OCI-LY3 (cell line): ENCODE data around the gene LPAR3.

Experiments
- EZH2phosphoT487 ChIP-seq: fragments of 200-600 bp; shearing (Covaris generic); IDR thresholded peaks from 2 replicates; pipeline ENCODE4 v1.6.1; 2018; ENCODE audit warnings: antibody characterized with exemption, mixed run types, low read depth
- TF ChIP-seq, protein P1 (sequence below): fragments of 200-600, 300-600 bp; sonication (generic); IDR thresholded peaks from 2 replicates; pipeline ENCODE4 v1.5.1; 2014; ENCODE audit warnings: antibody characterized with exemption, low read length, low read depth

DNA sequence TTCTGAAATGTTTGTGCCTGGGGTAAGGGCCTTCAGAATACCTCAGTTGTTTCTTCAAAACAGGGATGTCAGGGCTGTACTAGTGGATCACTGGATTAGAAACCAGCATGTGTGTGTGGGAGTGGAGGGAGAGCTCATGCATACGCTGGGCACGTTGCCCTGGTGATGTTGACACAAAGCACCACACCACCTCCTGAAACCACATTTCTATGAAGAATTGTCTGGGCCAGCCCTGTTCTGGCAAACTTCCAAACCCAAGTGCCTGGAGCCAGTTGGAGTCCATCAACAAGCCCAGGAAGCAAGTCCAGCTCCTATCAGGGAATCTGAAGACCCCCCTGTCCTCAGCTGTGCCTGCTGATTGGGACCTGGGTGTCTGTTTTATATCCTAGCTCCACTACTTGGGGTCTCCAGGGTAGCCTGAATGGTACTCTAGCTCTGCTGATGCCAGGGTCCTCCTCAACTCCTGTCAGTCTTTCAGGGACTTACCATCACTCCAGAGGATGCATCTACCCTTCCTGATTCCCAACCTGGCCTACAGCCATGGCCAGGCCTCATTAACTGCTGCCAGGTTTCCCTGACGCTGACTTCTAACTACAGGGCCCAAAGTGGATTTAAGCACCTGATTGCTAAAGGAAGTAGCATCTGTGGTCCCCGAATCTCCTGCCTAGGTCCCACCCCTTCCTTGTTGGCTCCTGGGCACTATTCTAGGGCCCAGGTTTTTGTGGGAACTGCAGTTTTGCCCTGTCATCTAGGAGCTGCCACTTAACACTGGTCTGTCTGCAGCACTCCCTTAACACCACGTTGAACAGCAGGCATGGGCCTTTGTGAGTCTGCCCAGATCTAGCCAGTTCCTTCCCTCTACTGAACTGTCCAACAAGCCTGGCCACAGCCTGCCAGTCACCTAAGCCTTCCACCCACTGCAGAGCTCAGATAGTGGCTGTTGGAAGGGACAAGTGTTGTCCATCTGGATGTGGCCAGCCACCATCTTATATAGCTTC, 45.5 kb downstream of the LPAR3 start:
- TF ChIP-seq, protein P1, sequence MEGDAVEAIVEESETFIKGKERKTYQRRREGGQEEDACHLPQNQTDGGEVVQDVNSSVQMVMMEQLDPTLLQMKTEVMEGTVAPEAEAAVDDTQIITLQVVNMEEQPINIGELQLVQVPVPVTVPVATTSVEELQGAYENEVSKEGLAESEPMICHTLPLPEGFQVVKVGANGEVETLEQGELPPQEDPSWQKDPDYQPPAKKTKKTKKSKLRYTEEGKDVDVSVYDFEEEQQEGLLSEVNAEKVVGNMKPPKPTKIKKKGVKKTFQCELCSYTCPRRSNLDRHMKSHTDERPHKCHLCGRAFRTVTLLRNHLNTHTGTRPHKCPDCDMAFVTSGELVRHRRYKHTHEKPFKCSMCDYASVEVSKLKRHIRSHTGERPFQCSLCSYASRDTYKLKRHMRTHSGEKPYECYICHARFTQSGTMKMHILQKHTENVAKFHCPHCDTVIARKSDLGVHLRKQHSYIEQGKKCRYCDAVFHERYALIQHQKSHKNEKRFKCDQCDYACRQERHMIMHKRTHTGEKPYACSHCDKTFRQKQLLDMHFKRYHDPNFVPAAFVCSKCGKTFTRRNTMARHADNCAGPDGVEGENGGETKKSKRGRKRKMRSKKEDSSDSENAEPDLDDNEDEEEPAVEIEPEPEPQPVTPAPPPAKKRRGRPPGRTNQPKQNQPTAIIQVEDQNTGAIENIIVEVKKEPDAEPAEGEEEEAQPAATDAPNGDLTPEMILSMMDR, result no peak
- no peak for TF ChIP-seq EZH2phosphoT487
